ENCODE data around the gene ITGAL.

Gene ITGAL

GRCh38 chr16:30490210-30490609, 17.7 kb downstream of the ITGAL start:
- TF ChIP-seq MAX (IDR thresholded peaks at IDR 0.05; ENCODE audit: low read depth, low read length): no peak
- no peak for TF ChIP-seq MYC (IDR thresholded peaks at IDR 0.05; ENCODE audit: low read depth, low read length)
- TF ChIP-seq CTCF (IDR thresholded peaks at IDR 0.05; ENCODE audit: low read depth, low read length): no peak
- no peak for TF ChIP-seq POLR2A (IDR thresholded peaks at IDR 0.05; ENCODE audit: extremely low read depth, insufficient read length)
- no peak for DNase-seq (ENCODE audit: low read depth)
- H3K4me3 ChIP-seq (ENCODE audit: low read depth, low read length): no peak overlapping the region

- TF ChIP-seq POLR2A (IDR thresholded peaks at IDR 0.05; ENCODE audit: extremely low read depth, insufficient read length) (no peak), MYC (IDR thresholded peaks at IDR 0.05; ENCODE audit: low read depth, low read length) (no peak), MAX (IDR thresholded peaks at IDR 0.05; ENCODE audit: low read depth, low read length) (no peak), CTCF (IDR thresholded peaks at IDR 0.05; ENCODE audit: low read depth, low read length) (no peak)
- no peak for DNase-seq (ENCODE audit: low read depth)
- H3K4me3 ChIP-seq (ENCODE audit: low read depth, low read length): no peak overlapping the region
These were observed 18.7 kb downstream of the ITGAL start for GRCh38 chr16:30491229-30491628.

GRCh38 chr16:30491744-30492308, 19.3 kb downstream of the ITGAL start:
- TF ChIP-seq MAX (IDR thresholded peaks at IDR 0.05; ENCODE audit: low read depth, low read length): peak; percentile 22; the same call in 1 of the 2 replicates
- TF ChIP-seq MYC (IDR thresholded peaks at IDR 0.05; ENCODE audit: low read depth, low read length): 0 out of 2 replicates have a peak, but pooled peaks have one; percentile 19
- TF ChIP-seq CTCF (IDR thresholded peaks at IDR 0.05; ENCODE audit: low read depth, low read length): no peak
- DNase-seq (ENCODE audit: low read depth): peak; percentile 81
- no peak overlapping the region for H3K4me3 ChIP-seq (ENCODE audit: low read depth, low read length)

- TF ChIP-seq CTCF (IDR thresholded peaks at IDR 0.05; ENCODE audit: low read depth, low read length) (no peak), MYC (IDR thresholded peaks at IDR 0.05; ENCODE audit: low read depth, low read length) (no peak), MAX (IDR thresholded peaks at IDR 0.05; ENCODE audit: low read depth, low read length) (no peak), POLR2A (IDR thresholded peaks at IDR 0.05; ENCODE audit: extremely low read depth, insufficient read length) (no peak)
- no peak overlapping the region for H3K4me3 ChIP-seq (ENCODE audit: low read depth, low read length)
These were observed 21.5 kb downstream of the ITGAL start for GRCh38 chr16:30493941-30494488.

GRCh38 chr16:30494709-30495108, 22.2 kb downstream of the ITGAL start:
- no peak for TF ChIP-seq CTCF (IDR thresholded peaks at IDR 0.05; ENCODE audit: low read depth, low read length)
- no peak for TF ChIP-seq MYC (IDR thresholded peaks at IDR 0.05; ENCODE audit: low read depth, low read length)
- TF ChIP-seq POLR2A (IDR thresholded peaks at IDR 0.05; ENCODE audit: extremely low read depth, insufficient read length): no peak
- TF ChIP-seq MAX (IDR thresholded peaks at IDR 0.05; ENCODE audit: low read depth, low read length): no peak
- DNase-seq (ENCODE audit: low read depth): no peak
- no peak overlapping the region for H3K4me3 ChIP-seq (ENCODE audit: low read depth, low read length)

More at GRCh38 chr16:30493941-30494488, 21.5 kb downstream of the ITGAL start:
- no peak for DNase-seq (ENCODE audit: low read depth)
